D721Med (cell line): ENCODE results near the gene MMP17.
"Not testable (repeated sequence)": the region's sequence is repeated elsewhere in the genome, so short reads cannot be mapped to it uniquely, and the experiment has no call there.

Experiments used
- DNase-seq: peaks from one replicate; pipeline ENCODE4 v3.0.0; 2011; ENCODE audit warnings: low spot score; ENCODE audit not compliant: insufficient read length
- FAIRE-seq: peaks from 2 replicates; lab custom pipeline; 2011; peaks lifted over from hg19 to GRCh38; lab: Jason Lieb, UNC
- TF ChIP-seq, protein P1 (sequence below): IDR thresholded peaks from 2 replicates; pipeline ENCODE4 v1.5.1; 2012; ENCODE audit warnings: mild to moderate bottlenecking, control low read depth; ENCODE audit not compliant: insufficient read depth; ENCODE audit errors: missing control alignments

MMP17 gene

GRCh38 chr12:131808744-131809371 lies 19.3 kb upstream of the MMP17 start:
- FAIRE-seq: no peak
- DNase-seq: no peak
- TF ChIP-seq, protein P1, sequence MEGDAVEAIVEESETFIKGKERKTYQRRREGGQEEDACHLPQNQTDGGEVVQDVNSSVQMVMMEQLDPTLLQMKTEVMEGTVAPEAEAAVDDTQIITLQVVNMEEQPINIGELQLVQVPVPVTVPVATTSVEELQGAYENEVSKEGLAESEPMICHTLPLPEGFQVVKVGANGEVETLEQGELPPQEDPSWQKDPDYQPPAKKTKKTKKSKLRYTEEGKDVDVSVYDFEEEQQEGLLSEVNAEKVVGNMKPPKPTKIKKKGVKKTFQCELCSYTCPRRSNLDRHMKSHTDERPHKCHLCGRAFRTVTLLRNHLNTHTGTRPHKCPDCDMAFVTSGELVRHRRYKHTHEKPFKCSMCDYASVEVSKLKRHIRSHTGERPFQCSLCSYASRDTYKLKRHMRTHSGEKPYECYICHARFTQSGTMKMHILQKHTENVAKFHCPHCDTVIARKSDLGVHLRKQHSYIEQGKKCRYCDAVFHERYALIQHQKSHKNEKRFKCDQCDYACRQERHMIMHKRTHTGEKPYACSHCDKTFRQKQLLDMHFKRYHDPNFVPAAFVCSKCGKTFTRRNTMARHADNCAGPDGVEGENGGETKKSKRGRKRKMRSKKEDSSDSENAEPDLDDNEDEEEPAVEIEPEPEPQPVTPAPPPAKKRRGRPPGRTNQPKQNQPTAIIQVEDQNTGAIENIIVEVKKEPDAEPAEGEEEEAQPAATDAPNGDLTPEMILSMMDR: no peak

- DNase-seq, FAIRE-seq: not testable (repeated sequence)
Observed at GRCh38 chr12:131809476-131810254, 18.5 kb upstream of the MMP17 start.

- TF ChIP-seq, protein P1: no peak
- DNase-seq (no peak), FAIRE-seq (no peak)
Observed at GRCh38 chr12:131810726-131811125, 17.5 kb upstream of the MMP17 start.

DNA sequence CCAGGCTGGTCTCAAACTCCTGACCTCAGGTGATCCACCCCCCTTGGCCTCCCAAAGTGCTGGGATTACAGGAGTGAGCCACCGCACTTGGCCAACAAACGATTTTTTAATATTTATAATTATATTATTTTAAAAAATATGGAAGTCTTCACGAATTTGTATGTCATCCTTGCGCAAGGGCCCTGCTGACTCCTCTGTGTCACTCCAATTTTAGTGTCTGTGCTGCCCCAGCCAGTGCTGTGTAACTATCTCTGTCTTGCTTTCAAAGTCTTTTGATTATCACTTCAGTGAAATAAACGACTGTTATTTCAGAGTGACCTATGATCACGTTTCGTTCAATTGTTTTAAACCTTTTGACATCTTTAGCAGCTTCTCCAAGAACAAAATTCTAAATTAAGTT lies 13.1 kb upstream of the MMP17 start:
- no peak for DNase-seq
- FAIRE-seq: no peak
- TF ChIP-seq, protein P1: no peak

DNA sequence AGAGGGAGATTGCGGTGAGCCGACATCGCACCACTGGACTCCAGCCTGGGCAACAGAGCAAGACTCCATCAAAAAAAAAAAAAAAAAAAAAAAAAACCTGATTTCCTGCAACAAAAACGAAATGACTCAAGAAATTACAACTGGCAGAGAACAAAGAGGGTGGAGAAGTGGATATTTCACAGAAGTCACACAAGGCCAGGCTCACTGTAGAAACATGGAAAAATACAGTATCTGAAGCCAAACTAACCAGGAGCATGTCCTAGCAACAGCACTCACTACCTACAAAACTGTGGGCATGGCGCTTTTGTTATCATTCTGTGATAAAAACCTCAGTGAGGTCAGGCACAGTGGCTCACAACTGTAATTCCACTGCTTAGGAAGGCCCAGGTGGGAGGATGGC lies 11.7 kb upstream of the MMP17 start:
- DNase-seq: no peak
- TF ChIP-seq, protein P1: no peak
- FAIRE-seq: no peak

GRCh38 chr12:131817241-131817640 lies 11.0 kb upstream of the MMP17 start:
- no peak for FAIRE-seq
- DNase-seq: no peak
- TF ChIP-seq, protein P1: no peak

GRCh38 chr12:131818821-131819585 lies 9.2 kb upstream of the MMP17 start:
- no peak for DNase-seq
- TF ChIP-seq, protein P1: no peak
- FAIRE-seq: no peak
